Small intestine (tissue), 16 donors: Measurements from ENCODE around the gene CNTN5. TPM values are rescaled to one million over a fixed set of nuclear protein-coding genes. Genes with fewer than 3 reads are reported as not detected.

ENCODE experiments used
- DNase-seq, 2 donors: peaks; one replicate each; pipeline versions ENCODE4 v3.0.0 to v3.0.0-alpha.2; 2013
- FAIRE-seq: peaks from 2 replicates; lab custom pipeline; 2012; peaks lifted over from hg19 to GRCh38; lab: Jason Lieb, UNC
- H3K27ac ChIP-seq, 3 donors: one replicate each; pipeline ENCODE4 v1.5.1; 2013; ENCODE audit warnings: low read length in 2 of 3, mild to moderate bottlenecking in 2 of 3, control low read depth in 1 of 3, inconsistent platforms in 1 of 3, low read depth in 1 of 3, moderate library complexity in 1 of 3
- H3K27me3 ChIP-seq, 3 donors: one replicate each; pipeline ENCODE4 v1.6.1; 2013; ENCODE audit warnings: low read length in 3 of 3, inconsistent platforms in 1 of 3; ENCODE audit not compliant: control insufficient read depth in 3 of 3, insufficient read depth in 3 of 3
- H3K36me3 ChIP-seq, 3 donors: one replicate each; pipeline ENCODE4 v1.6.1; 2013; ENCODE audit warnings: low read length in 3 of 3, inconsistent platforms in 1 of 3, low read depth in 1 of 3, mild to moderate bottlenecking in 1 of 3, moderate library complexity in 1 of 3; ENCODE audit not compliant: control insufficient read depth in 3 of 3, insufficient read depth in 2 of 3
- H3K4me1 ChIP-seq, 3 donors: one replicate each; pipeline ENCODE4 v1.6.1; 2013; ENCODE audit warnings: low read length in 2 of 3, inconsistent platforms in 1 of 3, low read depth in 1 of 3, mild to moderate bottlenecking in 1 of 3, moderate library complexity in 1 of 3; ENCODE audit not compliant: control insufficient read depth in 3 of 3, insufficient read depth in 2 of 3
- H3K4me3 ChIP-seq, 3 donors: one replicate each; pipeline ENCODE4 v1.5.1; 2013; ENCODE audit warnings: low read length in 3 of 3, control low read depth in 1 of 3, inconsistent platforms in 1 of 3, low read depth in 1 of 3, mild to moderate bottlenecking in 1 of 3, moderate library complexity in 1 of 3
- H3K9me3 ChIP-seq, 2 donors: one replicate each; pipeline ENCODE4 v1.6.1; 2013; ENCODE audit warnings: low read depth in 1 of 2, low read length in 1 of 2; ENCODE audit not compliant: control insufficient read depth in 2 of 2, insufficient read depth in 1 of 2
- WGBS, 3 donors: extraction: QIAGEN DNeasy Blood & Tissue Kit; methylation state at CpG; one replicate each; pipeline ENCODE4 v1.1.7; 2013; 5-methylcytosine and 5-hydroxymethylcytosine counted together
- long read RNA-seq, 10 donors: transcript quantifications; one replicate each; lab custom pipeline, GENCODE V29; 2026
- polyA plus RNA-seq, 4 donors: library from polyadenylated mRNA; stranded (reverse) in 3 of 4; unstranded in 1 of 4; fragments of 200-250 nt in 3 of 4; fragments of 120-200 nt in 1 of 4; gene quantifications; one replicate each; pipeline versions ENCODE4 v1.2.1 to v1.2.3, GENCODE V29; 2013
- donor health status: healthy with polysubstance abuse.
- donor health status: control.
- donor health status: control.
- donor health status: Bipolar disorder and iron deficiency.
- donor health status: healthy.

The CNTN5 gene
- under 1 TPM in 2 of 4 donors, not detected in 2; 0.04 to 0.09 TPM for polyA plus RNA-seq
- long read RNA-seq, donor 1, result 0 reads
- long read RNA-seq, donor 2, result 0 reads
- long read RNA-seq, donor 3, result 0 reads
- long read RNA-seq, donor 4, result 0 reads
- long read RNA-seq, donor 5, result 0 reads
- long read RNA-seq, donor 6, result 0 reads
- long read RNA-seq, donor 7, result 0 reads
- long read RNA-seq, donor 8, result 0 reads
- long read RNA-seq, donor 9, result 0 reads
- long read RNA-seq, donor 10, result 0 reads

DNA sequence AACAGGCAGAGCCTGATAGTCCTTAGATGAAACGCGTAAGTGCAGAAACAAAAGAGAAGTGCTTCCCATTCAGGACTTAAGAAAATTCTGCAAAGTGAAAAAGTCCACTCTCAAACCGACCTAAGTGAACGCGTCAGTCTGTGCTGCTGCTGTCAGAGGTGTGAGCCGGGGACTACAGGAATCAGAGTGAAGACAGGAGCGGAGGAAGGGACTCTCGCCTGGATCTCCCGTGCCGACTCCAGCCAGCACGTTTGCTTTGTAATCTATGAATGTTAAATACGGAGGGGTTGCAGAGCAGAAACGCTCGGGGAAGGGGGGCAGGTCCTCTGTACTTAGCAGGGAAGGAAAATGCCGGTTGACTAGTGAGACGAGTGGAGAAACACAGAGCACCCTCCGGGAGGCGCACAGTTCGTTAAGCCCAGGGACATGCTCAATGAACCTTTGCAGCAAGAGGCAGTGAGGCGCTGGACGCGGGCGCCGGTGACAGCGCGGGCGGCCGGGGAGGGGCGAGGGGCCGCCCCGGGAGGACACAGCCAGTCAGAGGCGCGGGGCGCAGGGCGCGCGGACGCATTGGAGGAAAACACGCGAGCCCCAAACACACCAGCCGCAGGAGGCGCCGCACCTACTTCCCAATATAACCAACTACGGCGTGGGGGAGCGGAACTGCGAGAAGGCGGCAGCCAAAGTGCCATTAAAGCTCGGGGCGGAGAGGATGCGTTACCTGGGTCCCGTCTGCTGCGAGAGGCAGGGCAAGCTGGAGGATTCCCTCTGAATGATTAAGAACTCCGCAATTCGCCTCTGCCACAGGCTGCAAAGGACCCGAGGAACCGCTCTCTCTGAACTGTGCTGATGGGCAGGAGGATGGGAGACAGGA lies at the start of gene CNTN5:
CNTN5 (plus strand) TSS at position 598 of the 874 bp plus-strand sequence.
- Histone ChIP-seq H3K27me3 (peaks cover 0 to 23% (median 4%) of the 10 kb centered on the region in 3 donors), H3K36me3 (no peaks in the 10 kb centered on the region), H3K4me1 (no peaks in the 10 kb centered on the region), H3K27ac (no peak within 1 kb of the TSS), H3K9me3 (no peaks in the 10 kb centered on the region), H3K4me3 (peak within 1 kb of the TSS in 1 of 3 donors; percentile 36)
- 2 to 3% (median 2%) methylated on average over 51 to 57 of the region's 57 CpGs for WGBS, 3 donors
- peak in 1 of 2 donors; percentile 37 for DNase-seq
- no peak for FAIRE-seq

DNA sequence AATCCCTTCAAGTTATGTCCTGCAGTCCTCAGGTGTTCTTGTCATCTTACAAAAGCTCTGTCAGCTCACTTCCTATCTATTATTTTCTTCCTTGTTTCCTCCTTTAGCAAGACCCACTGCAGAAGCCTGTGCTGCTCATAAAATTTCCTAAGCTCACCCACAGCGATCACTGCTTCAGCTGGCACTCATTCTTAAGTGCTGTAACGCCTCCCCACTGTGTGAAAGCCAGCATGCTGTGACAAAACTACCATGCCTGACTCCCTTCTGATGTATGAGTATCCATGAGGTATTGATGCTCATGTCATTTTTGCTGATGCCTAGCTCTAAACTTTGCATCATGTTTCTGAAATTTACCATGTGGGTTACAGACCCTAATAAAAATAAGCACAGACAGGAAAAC lies 41.5 kb upstream of the CNTN5 start:
- H3K36me3 ChIP-seq, result no peaks in the 10 kb centered on the region
- no peaks in the 10 kb centered on the region for H3K27me3 ChIP-seq
- no peak overlapping the region for H3K4me3 ChIP-seq
- H3K27ac ChIP-seq, result no peak overlapping the region
- DNase-seq (no peak), FAIRE-seq (no peak)
- no peaks in the 10 kb centered on the region for H3K4me1 ChIP-seq
- WGBS, 3 donors, result 30 to 58% (median 42%) methylated on average over 2 of the region's 2 CpGs
- peaks cover 0 to 3% of the 10 kb centered on the region in 2 donors for H3K9me3 ChIP-seq

DNA sequence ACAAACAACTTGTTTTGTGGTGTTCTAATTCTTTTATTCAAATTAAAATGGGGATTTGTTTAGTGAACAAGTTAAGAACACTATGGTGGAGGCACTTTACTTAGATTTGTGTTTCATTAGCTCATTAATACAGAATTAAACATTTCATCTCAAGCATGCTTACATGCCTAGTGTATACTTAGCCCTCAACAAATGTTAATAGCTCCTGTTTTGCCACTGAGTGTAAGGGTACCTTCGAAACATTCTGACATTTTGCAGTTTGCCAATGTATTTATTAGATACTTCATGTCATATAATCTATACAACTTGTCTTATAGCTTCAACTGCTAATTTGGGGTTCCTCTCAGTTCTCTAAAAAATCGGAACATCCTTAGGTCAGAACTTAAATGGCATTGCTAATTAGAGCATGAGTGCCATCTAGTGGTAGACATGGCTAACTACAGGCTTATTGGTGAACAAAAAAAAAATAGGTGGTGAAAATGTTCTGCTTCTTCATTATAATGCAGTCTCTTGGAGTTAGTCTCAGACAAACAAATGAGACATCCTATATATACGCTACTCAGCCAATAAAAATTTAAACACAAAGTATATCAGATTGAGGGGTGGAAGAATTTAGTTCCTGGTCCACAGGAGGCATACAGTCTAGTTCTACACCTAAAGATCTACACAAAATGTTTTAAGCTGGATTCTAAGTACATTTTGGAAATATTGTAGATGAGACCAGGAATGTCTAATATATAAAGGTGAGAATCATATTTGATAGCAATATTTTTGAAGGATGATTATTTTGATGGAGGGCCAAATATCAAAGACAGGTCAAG lies 4.9 kb upstream of the CNTN5 start:
- no peak overlapping the region for H3K27ac ChIP-seq
- 11 to 17% (median 13%) methylated on average over 3 of the region's 3 CpGs for WGBS, 3 donors
- no peaks in the 10 kb centered on the region for H3K9me3 ChIP-seq
- no peaks in the 10 kb centered on the region for H3K36me3 ChIP-seq
- peaks cover 0 to 17% (median under 1%) of the 10 kb centered on the region in 3 donors for H3K27me3 ChIP-seq
- DNase-seq (peak; percentile 25 to 34), FAIRE-seq (no peak)
- no peak overlapping the region for H3K4me3 ChIP-seq
- no peaks in the 10 kb centered on the region for H3K4me1 ChIP-seq

DNA sequence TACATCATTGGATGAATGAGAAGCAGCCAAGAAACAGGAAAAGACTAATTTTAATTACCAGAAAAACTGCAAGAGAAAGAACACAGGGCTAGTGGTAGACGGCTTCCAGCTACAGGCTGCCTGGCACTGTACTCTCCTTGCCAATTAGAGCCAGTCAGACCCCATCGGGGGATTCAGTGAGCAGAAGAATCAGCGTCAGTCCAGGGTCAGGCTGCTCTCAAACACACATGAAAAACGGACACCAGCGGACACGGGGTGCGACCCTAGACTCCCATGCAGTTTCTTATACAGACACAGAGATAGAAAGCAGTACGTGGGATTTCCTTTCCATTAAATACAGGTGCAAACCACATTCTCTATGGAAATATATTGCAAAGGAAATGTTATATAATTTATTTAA lies 1.1 kb upstream of the CNTN5 start:
- Histone ChIP-seq H3K27me3 (peaks cover 0 to 23% (median 4%) of the 10 kb centered on the region in 3 donors), H3K9me3 (no peaks in the 10 kb centered on the region), H3K27ac (no peak overlapping the region), H3K36me3 (no peaks in the 10 kb centered on the region), H3K4me1 (no peaks in the 10 kb centered on the region), H3K4me3 (no peak overlapping the region)
- WGBS, 3 donors, result 67 to 76% (median 74%) methylated on average over 8 of the region's 8 CpGs
- FAIRE-seq (no peak), DNase-seq (no peak)

- Histone ChIP-seq H3K27ac (no peak overlapping the region), H3K27me3 (no peaks in the 10 kb centered on the region), H3K9me3 (no peaks in the 10 kb centered on the region), H3K36me3 (no peaks in the 10 kb centered on the region), H3K4me3 (no peak overlapping the region), H3K4me1 (no peaks in the 10 kb centered on the region)
- DNase-seq (no peak), FAIRE-seq (no peak)
- WGBS, 3 donors, result 64 to 70% (median 68%) methylated on average over 1 of the region's 1 CpG
These were observed 16.3 kb downstream of the CNTN5 start for GRCh38 chr11:99037057-99037456.

DNA sequence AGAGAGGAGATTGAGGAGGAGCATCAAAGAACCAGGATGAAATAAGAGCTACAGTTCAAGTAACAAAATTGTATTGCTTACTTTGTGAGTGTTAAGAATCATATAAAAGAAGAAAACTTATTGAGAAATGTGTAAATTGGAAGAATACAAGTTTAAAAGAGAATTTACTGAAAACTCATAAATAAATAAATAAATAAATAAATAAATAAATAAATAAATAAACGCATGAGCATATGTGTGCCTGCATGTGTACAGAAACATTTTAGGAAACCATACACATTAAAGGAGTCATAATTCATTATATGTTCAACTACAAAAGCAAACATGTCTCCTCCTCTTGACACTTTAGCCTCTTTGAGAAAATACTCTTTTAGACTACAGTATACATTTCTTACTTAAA lies 42.6 kb downstream of the CNTN5 start:
- no peak for FAIRE-seq

GRCh38 chr11:99065121-99065520 lies 44.4 kb downstream of the CNTN5 start:
- FAIRE-seq (no peak), DNase-seq (no peak)
- Histone ChIP-seq H3K9me3 (no peaks in the 10 kb centered on the region), H3K27ac (no peak overlapping the region), H3K4me1 (no peaks in the 10 kb centered on the region), H3K27me3 (no peaks in the 10 kb centered on the region), H3K36me3 (no peaks in the 10 kb centered on the region), H3K4me3 (no peak overlapping the region)

More for the DNA sequence above, 42.6 kb downstream of the CNTN5 start:
- Histone ChIP-seq H3K9me3 (no peaks in the 10 kb centered on the region), H3K4me3 (no peak overlapping the region), H3K36me3 (no peaks in the 10 kb centered on the region), H3K27ac (no peak overlapping the region), H3K4me1 (no peaks in the 10 kb centered on the region), H3K27me3 (no peaks in the 10 kb centered on the region)
- 85 to 91% (median 89%) methylated on average over 1 of the region's 1 CpG for WGBS, 3 donors
- no peak for DNase-seq

GRCh38 chr11:99066618-99067317 lies 46.0 kb downstream of the CNTN5 start:
- Histone ChIP-seq H3K4me1 (no peaks in the 10 kb centered on the region), H3K9me3 (no peaks in the 10 kb centered on the region), H3K27me3 (no peaks in the 10 kb centered on the region), H3K36me3 (no peaks in the 10 kb centered on the region), H3K4me3 (no peak overlapping the region), H3K27ac (no peak overlapping the region)
- FAIRE-seq (no peak), DNase-seq (no peak)
- 62 to 68% (median 67%) methylated on average over 2 of the region's 2 CpGs for WGBS, 3 donors
